ENCODE data around the gene GIT2. TPM values are rescaled to one million over a fixed set of nuclear protein-coding genes. Genes with fewer than 3 reads are reported as not detected.

Gene GIT2
- total and polyA plus RNA-seq, 2 experiments from 2014 or later = 21.5 to 22.4 TPM

DNA sequence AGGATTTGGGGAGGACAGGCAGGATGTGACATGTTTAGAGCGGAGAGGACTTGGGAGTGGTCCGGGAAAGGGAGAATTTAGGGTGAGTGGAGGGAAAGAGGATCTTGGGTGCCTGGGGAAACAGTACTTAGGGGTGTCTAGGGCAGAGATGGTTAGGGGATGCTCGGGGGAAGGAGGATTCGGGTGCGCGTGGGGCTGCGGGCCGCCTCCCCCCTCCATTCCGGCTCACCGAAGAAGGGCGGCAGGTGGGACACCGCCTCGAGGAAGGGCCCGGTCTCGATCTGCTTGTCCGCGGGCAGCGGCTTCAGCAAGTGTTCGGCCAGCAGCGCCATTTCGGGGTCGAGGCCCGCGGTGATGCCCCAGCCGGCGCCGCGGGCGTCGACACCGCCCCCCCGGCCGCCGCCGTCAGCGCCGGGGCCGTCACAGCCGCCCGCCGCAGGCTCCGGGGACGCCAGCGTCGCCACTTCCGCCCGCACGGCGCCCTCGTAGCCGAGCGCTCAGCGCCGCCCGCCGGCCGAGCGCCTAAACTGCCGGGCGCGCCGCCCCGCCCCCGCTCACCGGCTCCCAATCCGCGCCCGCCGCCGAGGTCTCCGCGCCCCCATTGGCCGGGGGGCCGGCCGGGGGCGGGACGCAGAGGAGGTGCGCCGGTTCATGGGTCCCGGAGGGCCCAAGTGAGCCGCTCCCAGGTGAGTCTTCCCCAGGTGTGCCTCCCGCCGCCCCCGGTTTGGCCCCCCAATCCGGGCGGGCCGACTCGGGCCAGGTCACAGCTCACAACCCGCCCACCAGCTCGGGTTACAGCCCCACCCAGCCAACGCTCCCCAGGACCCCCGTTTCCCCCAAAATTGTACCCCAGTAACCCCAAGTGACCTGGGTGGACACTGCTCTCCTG is 115.9 kb downstream of the GIT2 start, which contains the start of gene GLTP:
TSS of gene GLTP (minus strand) at position 499 of the 889 bp plus-strand sequence. CDS start at position 332, 167 bp downstream.
- Histone ChIP-seq H3K9me2 (replicated peaks; ENCODE audit: insufficient read depth) (no peaks in the 10 kb centered on the region), H2AFZ (peak within 1 kb of the TSS; percentile 84)

More for the DNA sequence above, 115.9 kb downstream of the GIT2 start, which contains the start of gene GLTP:
- H3K4me1 ChIP-seq (ENCODE audit: insufficient read depth) = peaks cover 14% of the 10 kb centered on the region
- peak; percentile 97 for DNase-seq (ENCODE audit: low spot score)
- H3K27ac ChIP-seq = peak within 1 kb of the TSS; percentile 72
- no peaks in the 10 kb centered on the region for H3K9me3 ChIP-seq (ENCODE audit: low read depth)
- peaks cover 38% of the 10 kb centered on the region for H3K79me2 ChIP-seq
- 0% methylated on average over 7 of the region's 92 CpGs for WGBS (ENCODE audit: low lambda C conversion rate, missing lambda C conversion rate)
- H3K4me2 ChIP-seq = peak within 1 kb of the TSS; percentile 93
- no peaks in the 10 kb centered on the region for H3K27me3 ChIP-seq
- peak within 1 kb of the TSS; percentile 84 for H3K4me3 ChIP-seq
- no peak for TF ChIP-seq EZH2phosphoT487 (IDR thresholded peaks at IDR 0.05; ENCODE audit: low read depth, severe bottlenecking, unreplicated experiment)
- TF ChIP-seq, protein P1, sequence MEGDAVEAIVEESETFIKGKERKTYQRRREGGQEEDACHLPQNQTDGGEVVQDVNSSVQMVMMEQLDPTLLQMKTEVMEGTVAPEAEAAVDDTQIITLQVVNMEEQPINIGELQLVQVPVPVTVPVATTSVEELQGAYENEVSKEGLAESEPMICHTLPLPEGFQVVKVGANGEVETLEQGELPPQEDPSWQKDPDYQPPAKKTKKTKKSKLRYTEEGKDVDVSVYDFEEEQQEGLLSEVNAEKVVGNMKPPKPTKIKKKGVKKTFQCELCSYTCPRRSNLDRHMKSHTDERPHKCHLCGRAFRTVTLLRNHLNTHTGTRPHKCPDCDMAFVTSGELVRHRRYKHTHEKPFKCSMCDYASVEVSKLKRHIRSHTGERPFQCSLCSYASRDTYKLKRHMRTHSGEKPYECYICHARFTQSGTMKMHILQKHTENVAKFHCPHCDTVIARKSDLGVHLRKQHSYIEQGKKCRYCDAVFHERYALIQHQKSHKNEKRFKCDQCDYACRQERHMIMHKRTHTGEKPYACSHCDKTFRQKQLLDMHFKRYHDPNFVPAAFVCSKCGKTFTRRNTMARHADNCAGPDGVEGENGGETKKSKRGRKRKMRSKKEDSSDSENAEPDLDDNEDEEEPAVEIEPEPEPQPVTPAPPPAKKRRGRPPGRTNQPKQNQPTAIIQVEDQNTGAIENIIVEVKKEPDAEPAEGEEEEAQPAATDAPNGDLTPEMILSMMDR (IDR thresholded peaks at IDR 0.05; ENCODE audit: poor library complexity) = peak; percentile 52
- H4K20me1 ChIP-seq (ENCODE audit: insufficient read depth, poor library complexity, severe bottlenecking) = no peaks in the 10 kb centered on the region
- no peaks in the 10 kb centered on the region for H3K36me3 ChIP-seq (replicated peaks; ENCODE audit: insufficient read depth, low read depth)

Other genes with a start within 250 kb of the GIT2 start
- 0.88 and 2.3 TPM in 2 replicates for gene TRPV4, start 163.0 kb downstream of the GIT2 start, total RNA-seq
- gene TRPV4, start 163.0 kb downstream of the GIT2 start, polyA plus RNA-seq = 2.7 and 4.7 TPM in 2 replicates
- 24.9 and 28.4 TPM in 2 replicates for gene GLTP, start 115.8 kb downstream of the GIT2 start, total RNA-seq
- 25.3 and 33.4 TPM in 2 replicates for gene GLTP, start 115.8 kb downstream of the GIT2 start, polyA plus RNA-seq
- 7.7 and 8.0 TPM in 2 replicates for gene TCHP, start 96.1 kb downstream of the GIT2 start, total RNA-seq
- 5.5 and 7.9 TPM in 2 replicates for gene TCHP, start 96.1 kb downstream of the GIT2 start, polyA plus RNA-seq
- gene ANKRD13A, start 3.1 kb upstream of the GIT2 start, total RNA-seq = 49.7 and 55.3 TPM in 2 replicates
- 13.2 and 14.3 TPM in 2 replicates for gene ANKRD13A, start 3.1 kb upstream of the GIT2 start, polyA plus RNA-seq
- gene C12orf76, start 52.2 kb upstream of the GIT2 start, total RNA-seq = 24.6 and 29.3 TPM in 2 replicates
- gene C12orf76, start 52.2 kb upstream of the GIT2 start, polyA plus RNA-seq = 13.6 and 18.5 TPM in 2 replicates
- gene IFT81, start 128.0 kb upstream of the GIT2 start, total RNA-seq = 13.7 and 14.6 TPM in 2 replicates
- 10.4 and 12.6 TPM in 2 replicates for gene IFT81, start 128.0 kb upstream of the GIT2 start, polyA plus RNA-seq

Data from hepatocyte (in vitro differentiated cells).